Amygdala (tissue), 56 donors: ENCODE results near the gene SNX24.

ENCODE experiments used
- DNase-seq, 56 donors: peaks; one replicate each; lab custom pipeline; 2025; lab: John Stamatoyannopoulos, UW

SNX24 gene

GRCh38 chr5:122999947-123000563 lies 154.6 kb downstream of the SNX24 start:
- DNase-seq: peak in 1 of 56 donors; percentile 2

- DNase-seq: no peak
Observed at GRCh38 chr5:123000731-123001130, 155.3 kb downstream of the SNX24 start.

GRCh38 chr5:123001808-123002207 lies 156.4 kb downstream of the SNX24 start:
- no peak for DNase-seq

GRCh38 chr5:123007182-123007581 lies 161.8 kb downstream of the SNX24 start:
- DNase-seq: no peak

- DNase-seq: no peak
Observed at GRCh38 chr5:123007754-123008153, 162.3 kb downstream of the SNX24 start.

GRCh38 chr5:123012321-123012720 lies 166.9 kb downstream of the SNX24 start:
- DNase-seq: no peak

GRCh38 chr5:123014689-123015088 lies 169.3 kb downstream of the SNX24 start:
- no peak for DNase-seq

- no peak for DNase-seq
Observed at GRCh38 chr5:123028222-123028621, 182.8 kb downstream of the SNX24 start.

- no peak for DNase-seq
Observed at GRCh38 chr5:123033157-123033671, 187.8 kb downstream of the SNX24 start.

GRCh38 chr5:123035360-123035917 lies 190.0 kb downstream of the SNX24 start:
- peak in 2 of 56 donors; percentile 0 to 16 for DNase-seq

GRCh38 chr5:123035918-123036390 lies 190.5 kb downstream of the SNX24 start:
- peak in 20 of 56 donors; percentile 7 to 51 (median 30) for DNase-seq

- DNase-seq: peak in 42 of 56 donors; percentile 8 to 74 (median 32)
Observed at GRCh38 chr5:123036391-123037103, 191.1 kb downstream of the SNX24 start, which contains the start of gene PPIC. Gene PPIC (minus strand): TSS chr5:123036725. CDS start chr5:123036625, 100 bp downstream.

- DNase-seq: no peak
Observed at GRCh38 chr5:123037104-123037418, 191.6 kb downstream of the SNX24 start.

- DNase-seq: no peak
Observed at GRCh38 chr5:123039673-123040072, 194.3 kb downstream of the SNX24 start.

GRCh38 chr5:123044926-123045617 lies 199.7 kb downstream of the SNX24 start:
- DNase-seq: no peak

- DNase-seq: no peak
Observed at GRCh38 chr5:123046222-123046621, 200.8 kb downstream of the SNX24 start.

GRCh38 chr5:123047706-123048105 lies 202.3 kb downstream of the SNX24 start:
- no peak for DNase-seq

GRCh38 chr5:123051206-123051605 lies 205.8 kb downstream of the SNX24 start:
- no peak for DNase-seq
